Right atrium auricular region (tissue), 2 donors: Measurements from ENCODE around the gene ZNF385A. TPM values are rescaled to one million over a fixed set of nuclear protein-coding genes. Genes with fewer than 3 reads are reported as not detected.

ENCODE experiments used
- DNase-seq: peaks from one replicate; pipeline ENCODE4 v3.0.0-alpha.2; 2019; ENCODE audit warnings: low spot score
- H3K27ac ChIP-seq, 2 donors: fragments of 200-600 bp; sonication (generic); 1 replicate in 1 of 2; 2 replicates in 1 of 2; pipeline ENCODE4 v1.5.1; 2016 to 2019
- H3K27me3 ChIP-seq, 2 donors: fragments of 200-600 bp; sonication (generic); one replicate each; pipeline versions ENCODE4 v1.5.1 to v1.6.0; 2017 to 2019
- H3K36me3 ChIP-seq: fragments of 200-600 bp; sonication (generic); one replicate; pipeline ENCODE4 v1.5.1; 2016
- H3K4me1 ChIP-seq, 2 donors: fragments of 200-600 bp; sonication (generic); one replicate each; pipeline versions ENCODE4 v1.5.1 to v1.6.0; 2017 to 2019
- H3K4me3 ChIP-seq, 2 donors: fragments of 200-600 bp; sonication (generic); 1 replicate in 1 of 2; 2 replicates in 1 of 2; pipeline ENCODE4 v1.5.1; 2017 to 2019; ENCODE audit warnings: mild to moderate bottlenecking in 1 of 2, moderate library complexity in 1 of 2
- H3K9me3 ChIP-seq, 2 donors: fragments of 200-600 bp; sonication (generic); one replicate each; pipeline ENCODE4 v1.5.1; 2019
- total RNA-seq, 2 donors: library from RNA; depleted of rRNA; stranded (reverse); fragments of >200 nt; gene quantifications; one replicate each; pipeline ENCODE4 v1.1.0, GENCODE V29; 2016
- TF ChIP-seq, protein P1 (sequence below), 2 donors: fragments of 200-600 bp; sonication (generic); IDR thresholded peaks; one replicate each; pipeline ENCODE4 v1.5.1; 2019; ENCODE audit warnings: antibody characterized with exemption in 2 of 2

The ZNF385A gene
- total RNA-seq, 2 donors from 2014 or later = 6.7 to 12.7 TPM

- H3K27me3 ChIP-seq = no peaks in the 10 kb centered on the region
- peak overlapping the region; percentile 9 to 18 for H3K4me3 ChIP-seq
- TF ChIP-seq, protein P1, sequence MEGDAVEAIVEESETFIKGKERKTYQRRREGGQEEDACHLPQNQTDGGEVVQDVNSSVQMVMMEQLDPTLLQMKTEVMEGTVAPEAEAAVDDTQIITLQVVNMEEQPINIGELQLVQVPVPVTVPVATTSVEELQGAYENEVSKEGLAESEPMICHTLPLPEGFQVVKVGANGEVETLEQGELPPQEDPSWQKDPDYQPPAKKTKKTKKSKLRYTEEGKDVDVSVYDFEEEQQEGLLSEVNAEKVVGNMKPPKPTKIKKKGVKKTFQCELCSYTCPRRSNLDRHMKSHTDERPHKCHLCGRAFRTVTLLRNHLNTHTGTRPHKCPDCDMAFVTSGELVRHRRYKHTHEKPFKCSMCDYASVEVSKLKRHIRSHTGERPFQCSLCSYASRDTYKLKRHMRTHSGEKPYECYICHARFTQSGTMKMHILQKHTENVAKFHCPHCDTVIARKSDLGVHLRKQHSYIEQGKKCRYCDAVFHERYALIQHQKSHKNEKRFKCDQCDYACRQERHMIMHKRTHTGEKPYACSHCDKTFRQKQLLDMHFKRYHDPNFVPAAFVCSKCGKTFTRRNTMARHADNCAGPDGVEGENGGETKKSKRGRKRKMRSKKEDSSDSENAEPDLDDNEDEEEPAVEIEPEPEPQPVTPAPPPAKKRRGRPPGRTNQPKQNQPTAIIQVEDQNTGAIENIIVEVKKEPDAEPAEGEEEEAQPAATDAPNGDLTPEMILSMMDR (IDR thresholded peaks at IDR 0.05) = no peak
- H3K27ac ChIP-seq = peak overlapping the region; percentile 81 to 83
- peaks cover 31% of the 10 kb centered on the region for H3K36me3 ChIP-seq
- peaks cover 0 to 91% of the 10 kb centered on the region in 2 donors for H3K4me1 ChIP-seq
- H3K9me3 ChIP-seq = no peaks in the 10 kb centered on the region
- DNase-seq = no peak
These were observed 29.0 kb upstream of the ZNF385A start for GRCh38 chr12:54413284-54414190.

DNA sequence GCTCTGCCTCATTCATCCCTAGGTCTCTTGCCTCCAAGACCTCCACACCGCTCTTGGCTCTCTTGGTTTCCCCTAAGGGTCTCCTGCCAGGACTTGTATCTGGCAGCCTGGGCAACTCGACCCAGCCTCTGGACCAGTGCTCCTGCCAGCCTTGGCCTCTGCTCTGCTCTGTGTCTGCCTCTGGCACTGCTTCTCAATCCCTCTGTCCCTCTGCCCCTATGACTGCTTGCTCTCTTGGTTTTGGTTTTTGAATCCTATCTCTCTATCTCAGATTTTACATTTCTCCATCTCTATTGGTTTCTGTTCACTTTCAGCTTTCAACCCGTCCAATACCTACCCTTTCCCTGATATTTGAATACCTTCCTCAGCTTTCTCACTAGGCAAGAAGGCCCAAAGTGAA is 28.3 kb upstream of the ZNF385A start:
- Histone ChIP-seq H3K9me3 (no peaks in the 10 kb centered on the region), H3K4me1 (peaks cover 0 to 97% of the 10 kb centered on the region in 2 donors), H3K27ac (peak overlapping the region; percentile 81 to 83), H3K36me3 (peaks cover 39% of the 10 kb centered on the region), H3K4me3 (peak overlapping the region in 1 of 2 donors; percentile 18), H3K27me3 (no peaks in the 10 kb centered on the region)
- TF ChIP-seq, protein P1 (IDR thresholded peaks at IDR 0.05) = no peak
- DNase-seq = no peak

DNA sequence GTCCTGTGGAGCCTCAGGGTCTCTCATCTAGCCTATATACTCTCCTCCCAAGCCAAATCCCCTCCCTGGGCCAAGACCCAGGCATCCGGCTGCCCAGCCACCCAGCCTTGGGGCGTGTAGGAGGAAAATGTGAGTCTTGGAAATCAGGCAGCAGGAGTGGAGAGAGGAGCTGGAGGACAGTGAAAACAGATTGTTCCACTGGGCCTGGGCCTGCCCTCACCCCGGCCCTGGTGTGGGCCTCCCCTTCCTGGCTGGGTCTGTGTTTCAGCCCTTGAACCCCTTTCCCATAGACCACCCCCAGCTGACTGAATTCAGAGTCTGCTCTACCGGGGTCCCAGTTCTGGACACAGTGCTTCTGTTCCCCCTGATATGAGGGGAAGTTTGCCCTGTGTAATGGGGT is 27.8 kb upstream of the ZNF385A start:
- DNase-seq = no peak
- H3K4me1 ChIP-seq = peaks cover 0 to 97% of the 10 kb centered on the region in 2 donors
- H3K4me3 ChIP-seq = peak overlapping the region in 1 of 2 donors; percentile 5
- TF ChIP-seq, protein P1 (IDR thresholded peaks at IDR 0.05) = no peak
- peaks cover 43% of the 10 kb centered on the region for H3K36me3 ChIP-seq
- H3K9me3 ChIP-seq = no peaks in the 10 kb centered on the region
- H3K27me3 ChIP-seq = no peaks in the 10 kb centered on the region
- H3K27ac ChIP-seq = peak overlapping the region; percentile 81 to 83

GRCh38 chr12:54411391-54412241 is 27.1 kb upstream of the ZNF385A start:
- H3K27me3 ChIP-seq = no peaks in the 10 kb centered on the region
- H3K9me3 ChIP-seq = no peaks in the 10 kb centered on the region
- peak overlapping the region; percentile 81 to 83 for H3K27ac ChIP-seq
- TF ChIP-seq, protein P1 (IDR thresholded peaks at IDR 0.05) = no peak
- H3K4me3 ChIP-seq = peak overlapping the region in 1 of 2 donors; percentile 5
- DNase-seq = peak; percentile 90
- peaks cover 50% of the 10 kb centered on the region for H3K36me3 ChIP-seq
- H3K4me1 ChIP-seq = peaks cover 0 to 95% of the 10 kb centered on the region in 2 donors

DNA sequence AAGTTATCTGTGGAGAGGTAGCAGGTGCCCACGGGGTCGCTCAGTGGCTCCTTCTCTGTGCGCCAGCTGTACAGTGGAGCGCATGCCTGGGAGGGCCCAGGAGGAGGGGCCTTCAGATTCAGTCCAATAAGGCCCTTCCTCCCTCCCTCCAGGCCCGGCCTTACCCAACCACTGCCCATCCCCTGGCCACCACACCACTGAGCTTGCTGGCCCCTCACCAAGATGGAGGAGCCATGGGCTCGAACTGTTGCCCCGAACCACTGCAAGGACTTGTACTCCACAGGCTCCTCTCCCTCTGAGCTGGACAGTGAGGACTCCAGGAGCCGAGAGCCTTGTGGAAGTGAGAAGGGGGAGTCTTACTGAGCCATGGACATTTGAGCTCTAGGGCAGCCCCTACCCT is 24.7 kb upstream of the ZNF385A start:
- Histone ChIP-seq H3K27ac (peak overlapping the region in 1 of 2 donors; percentile 18), H3K9me3 (no peaks in the 10 kb centered on the region)
- TF ChIP-seq, protein P1 (IDR thresholded peaks at IDR 0.05) = no peak

More for the DNA sequence above, 24.7 kb upstream of the ZNF385A start:
- H3K36me3 ChIP-seq = peaks cover 74% of the 10 kb centered on the region
- no peaks in the 10 kb centered on the region for H3K27me3 ChIP-seq
- no peak overlapping the region for H3K4me3 ChIP-seq
- H3K4me1 ChIP-seq = peaks cover 0 to 75% of the 10 kb centered on the region in 2 donors
- DNase-seq = no peak
